Smooth muscle cell of the brain vasculature (primary cell): ENCODE results near the gene WDCP.
"Not testable (repeated sequence)": the region's sequence is repeated elsewhere in the genome, so short reads cannot be mapped to it uniquely, and the experiment has no call there.

ENCODE experiments used
- DNase-seq: peaks from one replicate; pipeline ENCODE4 v3.0.0-alpha.2; 2012; ENCODE audit warnings: low read depth, low spot score

Gene WDCP

GRCh38 chr2:24058564-24059271, 11.5 kb upstream of the WDCP start:
- DNase-seq, result no peak

- DNase-seq, result no peak
Measured at GRCh38 chr2:24055750-24056149, 8.6 kb upstream of the WDCP start.

- no peak for DNase-seq
Measured at GRCh38 chr2:24054366-24055010, 7.3 kb upstream of the WDCP start.

GRCh38 chr2:24052951-24053350, 5.8 kb upstream of the WDCP start:
- DNase-seq, result no peak

- no peak for DNase-seq
Measured at GRCh38 chr2:24051833-24052232, 4.6 kb upstream of the WDCP start.

- no peak for DNase-seq
Measured at GRCh38 chr2:24050041-24050979, 3.1 kb upstream of the WDCP start.

- DNase-seq, result no peak
Measured at GRCh38 chr2:24049485-24050021, 2.4 kb upstream of the WDCP start, which contains the start of gene FKBP1B. Gene FKBP1B (plus strand): TSS chr2:24049741. CDS start chr2:24049850, 109 bp downstream.

DNA sequence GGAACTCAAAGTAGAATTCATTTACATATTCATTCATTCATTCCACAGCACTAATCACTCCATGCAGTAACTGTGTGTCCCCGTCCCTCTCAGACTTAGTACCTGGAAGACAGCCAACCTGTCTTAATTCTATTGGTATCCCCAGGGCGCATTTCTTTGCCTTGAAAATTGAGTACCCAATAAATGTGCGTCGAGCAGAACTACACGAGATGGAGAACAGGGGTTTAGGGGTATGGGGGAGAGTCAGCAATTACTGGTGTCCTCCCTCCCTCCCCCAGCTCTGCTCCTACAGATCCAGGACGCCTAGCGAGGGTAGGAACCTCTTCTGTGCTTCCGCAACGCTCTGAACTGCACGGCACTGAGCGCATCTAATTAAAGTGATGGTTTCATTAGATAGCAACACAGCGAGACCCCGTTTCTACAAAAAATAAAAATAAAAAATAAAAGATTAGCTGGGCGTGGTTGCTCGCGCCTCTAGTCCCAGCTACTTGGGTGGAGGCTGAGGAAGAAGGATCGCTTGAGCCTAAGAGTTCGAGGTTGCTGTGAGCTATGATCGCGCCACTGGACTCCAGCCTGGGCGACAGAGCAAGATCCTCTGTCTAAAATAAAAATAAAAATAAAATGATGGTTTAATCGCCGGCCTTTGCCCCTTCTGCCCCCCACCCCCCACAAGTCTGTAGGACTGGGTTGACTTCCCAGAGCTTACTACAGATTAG, 1.7 kb upstream of the WDCP start:
- no peak for DNase-seq

GRCh38 chr2:24047703-24048033, 477 bp upstream of the WDCP start:
- no peak for DNase-seq

- DNase-seq, result no peak
Measured at GRCh38 chr2:24046599-24046929, 627 bp downstream of the WDCP start.

DNA sequence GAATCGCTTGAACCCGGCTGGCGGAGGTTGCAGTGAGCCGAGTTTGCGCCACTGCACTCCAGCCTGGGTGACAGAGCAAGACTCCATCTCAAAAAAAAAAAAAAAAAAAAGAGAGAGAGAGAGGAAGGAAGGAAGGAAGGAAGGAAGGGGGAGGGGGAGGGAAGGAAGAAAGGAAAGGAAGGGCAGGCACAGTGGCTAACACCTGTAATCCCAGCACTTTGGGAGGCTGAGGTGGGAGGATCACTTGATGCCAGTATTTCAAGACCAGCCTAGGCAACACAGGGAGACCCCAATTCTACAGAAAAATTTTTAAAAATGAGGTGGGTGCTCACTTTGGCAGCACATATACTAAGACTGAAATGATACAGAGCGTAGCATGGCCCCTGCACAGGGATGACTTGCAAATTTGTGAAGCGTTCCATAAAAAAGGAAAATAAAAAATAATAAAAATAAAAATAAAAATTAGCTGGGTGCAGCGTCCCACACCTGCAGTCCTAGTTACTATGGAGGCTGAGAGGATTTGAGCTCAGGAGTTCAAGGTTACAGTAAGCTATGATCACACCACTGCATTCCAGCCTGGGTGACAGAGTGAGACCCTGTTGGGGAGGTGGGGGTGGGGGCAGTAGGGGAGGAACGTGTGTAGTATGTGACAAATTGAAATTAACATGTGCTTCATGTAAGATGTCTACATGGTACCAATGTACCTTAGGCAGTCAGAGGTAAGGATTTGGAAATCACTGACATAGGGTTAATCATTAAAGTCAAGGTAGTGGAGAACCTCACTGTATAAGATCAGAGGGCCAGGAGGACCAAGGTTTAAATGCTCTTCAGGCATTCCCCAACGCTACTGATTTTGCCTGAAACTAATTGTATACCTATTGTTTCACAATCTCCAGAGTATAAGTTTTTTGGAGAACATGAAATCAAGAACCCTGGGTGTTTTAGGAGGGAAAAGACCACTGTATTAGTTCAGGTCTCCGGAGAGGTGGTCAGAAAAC, 1.4 kb downstream of the WDCP start:
- DNase-seq, result no peak

- not testable (repeated sequence) for DNase-seq
Measured at GRCh38 chr2:24043133-24043532, 4.1 kb downstream of the WDCP start.

DNA sequence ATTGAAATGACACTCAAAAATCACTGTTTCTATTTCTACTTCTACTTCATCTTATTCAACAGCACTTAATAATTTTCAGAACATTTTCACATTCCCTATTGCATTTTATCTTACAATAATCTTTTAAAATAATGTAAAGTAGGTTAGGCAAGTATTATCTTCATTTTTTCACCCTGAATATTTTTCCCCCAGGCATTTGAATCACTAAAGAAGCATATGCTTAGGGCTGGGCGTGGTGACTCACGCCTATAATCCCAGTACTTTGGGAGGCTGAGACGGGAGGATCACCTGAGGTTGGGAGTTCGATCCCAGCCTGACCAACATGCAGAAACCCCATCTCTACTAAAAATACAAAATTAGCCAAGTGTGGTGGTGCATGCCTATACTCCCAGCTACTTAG, 6.7 kb downstream of the WDCP start:
- DNase-seq, result no peak

GRCh38 chr2:24038786-24039499, 8.2 kb downstream of the WDCP start:
- no peak for DNase-seq

GRCh38 chr2:24026233-24026632, 21.0 kb downstream of the WDCP start:
- no peak for DNase-seq

GRCh38 chr2:24024996-24025663, 22.1 kb downstream of the WDCP start:
- DNase-seq, result no peak

GRCh38 chr2:24024018-24024417, 23.2 kb downstream of the WDCP start:
- no peak for DNase-seq

GRCh38 chr2:24022975-24023575, 24.1 kb downstream of the WDCP start:
- DNase-seq, result no peak
